GM23248 (cell line): ENCODE measurements around the gene TOX2. TPM values are rescaled to one million over a fixed set of nuclear protein-coding genes. Genes with fewer than 3 reads are reported as not detected.

ENCODE experiments used
- DNase-seq: peaks from one replicate; pipeline ENCODE4 v3.0.0-alpha.2; 2015
- H2AFZ ChIP-seq: fragments of 200-600 bp; sonication (generic); 2 replicates; pipeline ENCODE4 v1.6.1; 2016; ENCODE audit warnings: antibody characterized with exemption
- H3F3A ChIP-seq: fragments of 200-600 bp; sonication (generic); 2 replicates; pipeline ENCODE4 v1.6.1; 2016; ENCODE audit warnings: mild to moderate bottlenecking, antibody characterized with exemption, mixed run types; ENCODE audit not compliant: insufficient read depth
- H3K27ac ChIP-seq: fragments of 200-600 bp; sonication (generic); 2 replicates; pipeline ENCODE4 v1.5.1; 2016; ENCODE audit warnings: mild to moderate bottlenecking
- H3K27me3 ChIP-seq: fragments of 200-600 bp; sonication (generic); replicated peaks from 2 replicates; pipeline ENCODE4 v1.6.1; 2016; ENCODE audit warnings: mild to moderate bottlenecking; ENCODE audit not compliant: insufficient read depth
- H3K36me3 ChIP-seq: fragments of 200-600 bp; sonication (generic); 2 replicates; pipeline ENCODE4 v1.6.1; 2016; ENCODE audit warnings: low read depth, mild to moderate bottlenecking
- H3K4me1 ChIP-seq: fragments of 200-600 bp; sonication (generic); 2 replicates; pipeline ENCODE4 v1.6.1; 2016; ENCODE audit warnings: mild to moderate bottlenecking; ENCODE audit not compliant: insufficient read depth
- H3K4me2 ChIP-seq: fragments of 200-600 bp; sonication (generic); one replicate; pipeline ENCODE4 v1.6.1; 2016; ENCODE audit warnings: mild to moderate bottlenecking; ENCODE audit not compliant: unreplicated experiment
- H3K4me3 ChIP-seq: fragments of 200-600 bp; sonication (generic); 2 replicates; pipeline ENCODE4 v1.5.1; 2016; ENCODE audit warnings: mild to moderate bottlenecking
- H3K79me2 ChIP-seq: fragments of 200-600 bp; sonication (generic); 2 replicates; pipeline ENCODE4 v1.6.1; 2016; ENCODE audit warnings: mild to moderate bottlenecking; ENCODE audit not compliant: insufficient read depth
- H3K9ac ChIP-seq: fragments of 200-600 bp; sonication (generic); 2 replicates; pipeline ENCODE4 v1.6.1; 2016; ENCODE audit warnings: mild to moderate bottlenecking
- H3K9me2 ChIP-seq: fragments of 200-600 bp; sonication (generic); 2 replicates; pipeline ENCODE4 v1.6.1; 2016; ENCODE audit warnings: mixed run types, mild to moderate bottlenecking, moderate library complexity; ENCODE audit not compliant: insufficient read depth
- H3K9me3 ChIP-seq: fragments of 200-600 bp; sonication (generic); one replicate; pipeline ENCODE4 v1.6.1; 2017; ENCODE audit warnings: low read depth
- H4K20me1 ChIP-seq: fragments of 200-600 bp; sonication (generic); 2 replicates; pipeline ENCODE4 v1.6.0; 2016; ENCODE audit not compliant: insufficient read depth
- EZH2 ChIP-seq: fragments of 200-600 bp; sonication (generic); IDR thresholded peaks from 2 replicates; pipeline ENCODE4 v1.6.1; 2018; ENCODE audit warnings: antibody characterized with exemption, mild to moderate bottlenecking; ENCODE audit not compliant: insufficient read depth, poor library complexity, severe bottlenecking
- EZH2phosphoT487 ChIP-seq: fragments of 200-600 bp; sonication (generic); IDR thresholded peaks from 2 replicates; pipeline ENCODE4 v1.6.1; 2018; ENCODE audit warnings: antibody characterized with exemption, moderate library complexity, mild to moderate bottlenecking, low read depth; ENCODE audit not compliant: insufficient read depth
- WGBS, 2 experiments: methylation state at CpG; one replicate each; pipeline ENCODE4 v1.1.6; 2015 to 2017; ENCODE audit warnings: low lambda C conversion rate in 2 of 2, low coverage in 1 of 2; ENCODE audit errors: missing lambda C conversion rate in 2 of 2; 5-methylcytosine and 5-hydroxymethylcytosine counted together
- in situ Hi-C: fragments of 300-500 bp; cut with MboI; formaldehyde crosslinking; loops from 2 replicates; pipeline ENCODE4 v1.15.0; 2020
- polyA plus RNA-seq: library from polyadenylated mRNA; unstranded; fragments of >200 nt; fragmentation: Nextera tagmentation; extraction: Ambion mirVana; gene quantifications from 2 replicates; pipeline ENCODE4 v1.2.1, GENCODE V29; 2016
- total RNA-seq: library from RNA; depleted of rRNA; stranded (reverse); fragments of >200 nt; shearing (Covaris generic); gene quantifications from 2 replicates; pipeline ENCODE4 v1.2.3, GENCODE V29; 2014

The TOX2 gene
- total and polyA plus RNA-seq, 2 experiments from 2014 or later = 0.97 to 15.9 TPM

- no peak overlapping the region for H3K27ac ChIP-seq
- no peak overlapping the region for H2AFZ ChIP-seq
- H3K9ac ChIP-seq = no peak overlapping the region
- no peak overlapping the region for H3K4me3 ChIP-seq
- peak; percentile 27 for DNase-seq
- H3K27me3 ChIP-seq = no peaks in the 10 kb centered on the region
- no peaks in the 10 kb centered on the region for H3K9me3 ChIP-seq
- no peaks in the 10 kb centered on the region for H4K20me1 ChIP-seq
- H3K4me1 ChIP-seq = no peaks in the 10 kb centered on the region
- H3K79me2 ChIP-seq = no peaks in the 10 kb centered on the region
- no peak overlapping the region for H3K4me2 ChIP-seq
- in situ Hi-C loops = no loop called here
- H3K36me3 ChIP-seq = no peaks in the 10 kb centered on the region
- H3F3A ChIP-seq = no peaks in the 10 kb centered on the region
- TF ChIP-seq EZH2 = no peak
- no peak for TF ChIP-seq EZH2phosphoT487
- WGBS, 2 experiments = 76 to 82% methylated on average over 4 of the region's 4 CpGs
- no peaks in the 10 kb centered on the region for H3K9me2 ChIP-seq
Observed at GRCh38 chr20:43993560-43993959, 78.9 kb downstream of the TOX2 start.

GRCh38 chr20:43994486-43995100 is 79.9 kb downstream of the TOX2 start:
- Histone ChIP-seq H2AFZ (no peak overlapping the region), H3K36me3 (no peaks in the 10 kb centered on the region), H3K79me2 (no peaks in the 10 kb centered on the region), H3K9me3 (no peaks in the 10 kb centered on the region), H3K27ac (no peak overlapping the region), H3K4me2 (no peak overlapping the region), H4K20me1 (no peaks in the 10 kb centered on the region), H3F3A (no peaks in the 10 kb centered on the region), H3K4me1 (no peaks in the 10 kb centered on the region), H3K27me3 (no peaks in the 10 kb centered on the region), H3K4me3 (no peak overlapping the region), H3K9ac (no peak overlapping the region), H3K9me2 (no peaks in the 10 kb centered on the region)
- 66 to 73% methylated on average over 11 of the region's 11 CpGs for whole genome bisulfite sequencing, 2 experiments
- DNase-seq = peak; percentile 60
- no peak for TF ChIP-seq EZH2
- TF ChIP-seq EZH2phosphoT487 = no peak
- in situ Hi-C loops = no loop called here

GRCh38 chr20:43995645-43996044 is 81.0 kb downstream of the TOX2 start:
- H3K4me3 ChIP-seq = no peak overlapping the region
- H3F3A ChIP-seq = no peaks in the 10 kb centered on the region
- no peaks in the 10 kb centered on the region for H3K9me3 ChIP-seq
- H3K36me3 ChIP-seq = no peaks in the 10 kb centered on the region
- H3K27ac ChIP-seq = no peak overlapping the region
- no peak for DNase-seq
- no peak overlapping the region for H3K4me2 ChIP-seq
- H3K9ac ChIP-seq = no peak overlapping the region
- no peak overlapping the region for H2AFZ ChIP-seq
- TF ChIP-seq EZH2phosphoT487 = no peak
- no peak for TF ChIP-seq EZH2
- no peaks in the 10 kb centered on the region for H3K4me1 ChIP-seq
- no peaks in the 10 kb centered on the region for H4K20me1 ChIP-seq
- in situ Hi-C loops = no loop called here
- H3K79me2 ChIP-seq = no peaks in the 10 kb centered on the region
- H3K27me3 ChIP-seq = no peaks in the 10 kb centered on the region
- no peaks in the 10 kb centered on the region for H3K9me2 ChIP-seq

GRCh38 chr20:43996240-43996930 is 81.7 kb downstream of the TOX2 start:
- H3K4me3 ChIP-seq = no peak overlapping the region
- no peak for TF ChIP-seq EZH2
- TF ChIP-seq EZH2phosphoT487 = no peak
- no peaks in the 10 kb centered on the region for H3K36me3 ChIP-seq
- no peak overlapping the region for H3K27ac ChIP-seq
- DNase-seq = no peak
- H3F3A ChIP-seq = no peaks in the 10 kb centered on the region
- H3K4me2 ChIP-seq = no peak overlapping the region
- H4K20me1 ChIP-seq = no peaks in the 10 kb centered on the region
- H3K9ac ChIP-seq = no peak overlapping the region
- H3K4me1 ChIP-seq = no peaks in the 10 kb centered on the region
- H3K9me3 ChIP-seq = no peaks in the 10 kb centered on the region
- H3K79me2 ChIP-seq = no peaks in the 10 kb centered on the region
- WGBS, 2 experiments = 73 to 75% methylated on average over 7 of the region's 7 CpGs
- no peak overlapping the region for H2AFZ ChIP-seq
- in situ Hi-C loops = no loop called here
- no peaks in the 10 kb centered on the region for H3K27me3 ChIP-seq
- no peaks in the 10 kb centered on the region for H3K9me2 ChIP-seq
